Nephron (organoid): ENCODE results near the gene C8G.

Source experiments
- H3K27ac Mint-ChIP-seq, 3 experiments: 2 replicates each; pipeline ENCODE4 v1.8.0; 2020; ENCODE audit warnings: mixed read lengths in 3 of 3, mild to moderate bottlenecking in 2 of 3, moderate library complexity in 1 of 3
- H3K27me3 Mint-ChIP-seq: 2 replicates; pipeline ENCODE4 v1.8.0; 2021; ENCODE audit warnings: low read depth, mild to moderate bottlenecking, moderate library complexity, mixed read lengths
- H3K36me3 Mint-ChIP-seq: 2 replicates; pipeline ENCODE4 v1.8.0; 2020; ENCODE audit warnings: low read depth, mixed read lengths
- H3K4me1 Mint-ChIP-seq: 2 replicates; pipeline ENCODE4 v1.8.0; 2020; ENCODE audit warnings: mixed read lengths
- H3K4me3 Mint-ChIP-seq, 3 experiments: 2 replicates each; pipeline ENCODE4 v1.8.0; 2020; ENCODE audit warnings: mild to moderate bottlenecking in 3 of 3, mixed read lengths in 3 of 3, moderate library complexity in 2 of 3
- H3K9me3 Mint-ChIP-seq: 2 replicates; pipeline ENCODE4 v1.8.0; 2020; ENCODE audit warnings: mixed read lengths
- TF ChIP-seq, protein P1 (sequence below), 3 experiments: fragments of 200-600 bp; sonication (generic); IDR thresholded peaks; one replicate each; pipeline ENCODE4 v1.5.0; 2021; ENCODE audit warnings: antibody characterized with exemption in 3 of 3; ENCODE audit not compliant: unreplicated experiment in 3 of 3

Gene C8G

DNA sequence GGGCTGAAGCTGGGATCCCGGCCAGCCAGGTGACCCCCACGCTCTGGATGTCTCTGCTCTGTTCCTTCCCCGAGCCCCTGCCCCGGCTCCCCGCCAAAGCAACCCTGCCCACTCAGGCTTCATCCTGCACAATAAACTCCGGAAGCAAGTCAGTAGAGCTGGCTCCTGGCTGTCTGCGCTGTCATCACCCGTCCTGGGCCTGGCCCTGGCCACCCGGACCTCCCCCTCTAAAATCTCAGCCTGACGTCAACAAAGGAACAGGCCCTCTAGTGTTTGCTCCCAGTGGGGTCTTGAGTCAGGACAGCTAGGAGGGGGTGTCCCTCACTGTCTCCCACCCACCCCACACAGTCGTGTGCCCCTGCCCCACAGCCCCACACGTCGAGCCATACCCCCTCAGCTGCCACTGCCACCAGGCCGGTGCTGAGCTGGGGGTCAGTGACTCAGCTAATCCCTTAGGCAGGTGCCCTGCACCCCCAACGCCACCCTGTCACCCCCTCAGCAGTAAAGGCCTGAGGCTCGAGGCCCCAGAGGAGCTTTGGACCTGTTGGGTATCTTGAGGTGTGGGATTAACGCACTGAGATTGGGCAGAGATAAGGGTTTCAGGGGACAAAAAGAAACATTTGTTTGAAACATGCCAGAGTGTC, 36.7 kb downstream of the C8G start:
- TF ChIP-seq, protein P1, sequence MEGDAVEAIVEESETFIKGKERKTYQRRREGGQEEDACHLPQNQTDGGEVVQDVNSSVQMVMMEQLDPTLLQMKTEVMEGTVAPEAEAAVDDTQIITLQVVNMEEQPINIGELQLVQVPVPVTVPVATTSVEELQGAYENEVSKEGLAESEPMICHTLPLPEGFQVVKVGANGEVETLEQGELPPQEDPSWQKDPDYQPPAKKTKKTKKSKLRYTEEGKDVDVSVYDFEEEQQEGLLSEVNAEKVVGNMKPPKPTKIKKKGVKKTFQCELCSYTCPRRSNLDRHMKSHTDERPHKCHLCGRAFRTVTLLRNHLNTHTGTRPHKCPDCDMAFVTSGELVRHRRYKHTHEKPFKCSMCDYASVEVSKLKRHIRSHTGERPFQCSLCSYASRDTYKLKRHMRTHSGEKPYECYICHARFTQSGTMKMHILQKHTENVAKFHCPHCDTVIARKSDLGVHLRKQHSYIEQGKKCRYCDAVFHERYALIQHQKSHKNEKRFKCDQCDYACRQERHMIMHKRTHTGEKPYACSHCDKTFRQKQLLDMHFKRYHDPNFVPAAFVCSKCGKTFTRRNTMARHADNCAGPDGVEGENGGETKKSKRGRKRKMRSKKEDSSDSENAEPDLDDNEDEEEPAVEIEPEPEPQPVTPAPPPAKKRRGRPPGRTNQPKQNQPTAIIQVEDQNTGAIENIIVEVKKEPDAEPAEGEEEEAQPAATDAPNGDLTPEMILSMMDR (IDR thresholded peaks at IDR 0.05; ENCODE audit: unreplicated experiment in 3 of 3): no peak

DNA sequence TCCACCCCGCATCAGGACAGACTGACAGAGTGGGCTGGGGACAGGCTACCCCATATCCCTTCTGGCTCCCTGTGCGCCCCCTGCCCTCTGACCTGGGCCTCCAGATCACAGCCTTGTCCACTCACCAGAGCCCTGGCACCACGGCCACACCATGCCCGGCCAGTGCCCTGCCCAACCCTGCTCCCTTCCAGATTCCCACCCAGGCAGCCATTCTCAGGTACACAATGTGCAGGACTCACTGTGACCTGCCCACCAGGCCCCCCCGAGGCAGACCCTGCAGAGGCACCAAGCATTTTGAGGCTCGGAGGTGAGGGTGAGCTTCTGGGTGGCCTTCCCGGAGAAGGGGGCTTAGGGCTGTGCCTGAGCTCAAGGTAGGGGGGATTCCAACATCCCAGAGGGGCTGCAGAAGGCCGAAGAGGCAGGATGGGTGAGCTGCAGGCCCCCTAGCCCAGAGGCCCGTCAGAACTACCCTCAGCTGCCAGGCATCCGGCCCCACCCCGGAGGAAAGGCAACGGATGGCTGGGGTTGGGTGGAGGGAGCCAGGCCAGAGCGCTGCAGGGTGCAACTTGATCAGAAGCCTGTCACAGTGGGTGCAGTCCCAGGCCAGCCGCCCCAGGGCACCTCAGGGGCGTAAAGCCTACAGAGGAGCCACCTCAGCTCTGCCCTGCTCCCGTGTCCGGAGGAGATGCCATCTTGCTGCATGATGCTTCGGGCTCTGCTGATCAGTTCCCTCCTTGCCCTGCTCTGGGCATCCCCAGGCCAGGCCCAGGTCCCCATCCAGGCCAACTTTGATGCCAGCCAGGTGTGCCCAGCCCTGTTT, 37.4 kb downstream of the C8G start, which contains the start of gene LCNL1:
Gene LCNL1, plus strand, starts transcription at position 762 of the 820 bp plus-strand sequence. CDS start 594 bp downstream, outside the sequence.
- no peaks in the 10 kb centered on the region for H3K9me3 Mint-ChIP-seq
- TF ChIP-seq, protein P1 (IDR thresholded peaks at IDR 0.05; ENCODE audit: unreplicated experiment in 3 of 3): no peak
- H3K4me3 Mint-ChIP-seq: peak within 1 kb of the TSS in 1 of 3 experiments; percentile 2
- H3K36me3 Mint-ChIP-seq: no peaks in the 10 kb centered on the region
- peaks cover 4% of the 10 kb centered on the region for H3K4me1 Mint-ChIP-seq
- H3K27ac Mint-ChIP-seq: peak within 1 kb of the TSS in 1 of 3 experiments; percentile 13
- peaks cover 5% of the 10 kb centered on the region for H3K27me3 Mint-ChIP-seq

More for the DNA sequence above, 36.7 kb downstream of the C8G start:
- H3K27ac Mint-ChIP-seq: no peak overlapping the region
- H3K4me1 Mint-ChIP-seq: peaks cover 4% of the 10 kb centered on the region
- H3K4me3 Mint-ChIP-seq: no peak overlapping the region
- no peaks in the 10 kb centered on the region for H3K9me3 Mint-ChIP-seq
- no peaks in the 10 kb centered on the region for H3K36me3 Mint-ChIP-seq
- H3K27me3 Mint-ChIP-seq: peaks cover 5% of the 10 kb centered on the region

DNA sequence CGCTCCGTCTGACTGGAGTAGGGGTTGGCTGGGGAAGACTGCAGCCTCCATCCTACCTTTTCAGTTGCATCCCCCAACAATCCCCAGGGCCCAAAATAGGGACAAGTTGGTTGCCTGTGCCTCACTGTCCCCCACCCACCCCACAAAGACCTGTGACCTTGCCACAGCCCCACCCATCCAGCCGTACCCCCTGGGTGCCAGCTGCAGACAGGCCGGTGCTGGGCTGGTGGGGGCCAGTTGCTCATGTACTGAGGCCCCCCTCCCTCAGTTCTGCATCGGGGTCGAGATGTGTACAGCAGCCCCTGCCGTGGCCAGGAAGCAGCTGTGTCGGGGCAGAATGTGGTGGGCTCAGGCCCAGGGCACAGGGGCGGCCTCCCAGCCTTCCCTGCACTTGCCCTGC, 38.1 kb downstream of the C8G start:
- H3K36me3 Mint-ChIP-seq: no peaks in the 10 kb centered on the region
- H3K4me1 Mint-ChIP-seq: peaks cover 8% of the 10 kb centered on the region
- peaks cover 5% of the 10 kb centered on the region for H3K27me3 Mint-ChIP-seq
- no peak overlapping the region for H3K4me3 Mint-ChIP-seq
- H3K9me3 Mint-ChIP-seq: no peaks in the 10 kb centered on the region
- H3K27ac Mint-ChIP-seq: no peak overlapping the region
- TF ChIP-seq, protein P1 (IDR thresholded peaks at IDR 0.05; ENCODE audit: unreplicated experiment in 3 of 3): no peak

DNA sequence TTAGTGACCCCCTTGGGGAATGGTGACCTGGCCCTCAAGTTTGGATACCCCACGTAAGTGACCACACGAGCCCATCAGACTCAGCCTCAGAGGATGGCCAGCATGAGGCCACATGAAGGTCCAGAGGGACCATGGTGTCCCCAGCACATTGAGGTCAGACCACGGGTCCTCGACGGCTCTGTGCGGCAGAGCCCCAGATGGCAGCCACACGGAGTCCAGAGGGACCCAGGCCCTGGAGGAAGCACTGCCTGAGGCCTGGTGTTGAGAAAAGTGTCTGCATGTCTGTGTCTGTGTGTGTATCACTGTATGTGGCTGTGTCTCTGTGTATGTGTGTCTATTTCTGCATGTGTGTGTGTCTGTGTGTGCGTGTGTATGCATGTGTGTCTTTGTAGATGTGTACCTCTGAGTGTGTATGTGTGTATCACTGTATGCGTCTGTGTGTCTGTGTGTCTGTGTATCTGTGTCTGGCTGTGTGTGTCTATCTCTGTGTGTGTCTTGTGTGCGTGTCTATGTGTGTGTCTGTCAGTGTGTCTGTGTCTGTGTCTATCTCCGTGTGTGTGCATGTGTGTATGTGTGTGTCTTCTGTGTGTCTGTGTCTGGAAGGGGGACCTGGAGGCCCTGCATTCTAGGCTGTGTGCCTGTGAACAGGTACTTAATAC, 38.7 kb downstream of the C8G start:
- TF ChIP-seq, protein P1 (IDR thresholded peaks at IDR 0.05; ENCODE audit: unreplicated experiment in 3 of 3): no peak

DNA sequence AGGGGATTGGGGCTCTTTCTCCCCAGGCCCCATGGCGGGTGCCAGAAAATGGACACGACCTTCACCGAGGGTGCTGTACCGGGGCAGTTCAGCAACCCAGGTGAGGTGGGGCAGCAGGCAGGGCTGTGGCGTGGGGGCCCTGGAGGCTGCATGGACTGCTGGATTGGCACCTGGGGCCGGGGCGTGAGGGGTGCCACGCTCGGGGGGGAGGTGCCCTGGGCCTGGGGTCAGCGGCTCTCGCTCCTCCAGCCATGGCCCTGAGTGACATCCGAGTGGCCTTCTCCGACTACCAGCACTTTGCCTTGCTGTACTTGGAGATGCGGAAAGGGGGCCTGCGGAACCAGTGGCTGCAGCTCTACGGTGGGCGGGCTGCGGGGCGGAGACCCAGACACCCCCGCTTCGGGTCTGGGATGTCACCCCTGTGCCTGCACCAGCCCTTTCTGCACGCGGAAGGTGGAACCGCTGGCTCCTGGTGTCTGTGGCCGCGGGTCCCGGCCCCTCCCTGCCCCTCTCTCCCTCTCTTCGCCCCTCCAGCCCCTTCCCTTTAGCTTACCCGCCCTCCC, 39.5 kb downstream of the C8G start:
- H3K27ac Mint-ChIP-seq: no peak overlapping the region
- no peaks in the 10 kb centered on the region for H3K9me3 Mint-ChIP-seq
- TF ChIP-seq, protein P1 (IDR thresholded peaks at IDR 0.05; ENCODE audit: unreplicated experiment in 3 of 3): no peak
- no peak overlapping the region for H3K4me3 Mint-ChIP-seq
- H3K4me1 Mint-ChIP-seq: peaks cover 8% of the 10 kb centered on the region
- H3K36me3 Mint-ChIP-seq: no peaks in the 10 kb centered on the region
- peaks cover 12% of the 10 kb centered on the region for H3K27me3 Mint-ChIP-seq

More for the DNA sequence above, 38.7 kb downstream of the C8G start:
- Mint-ChIP-seq H3K27ac (peak overlapping the region in 1 of 3 experiments; percentile 13), H3K36me3 (no peaks in the 10 kb centered on the region), H3K4me3 (peak overlapping the region in 2 of 3 experiments; percentile 2 to 6), H3K9me3 (no peaks in the 10 kb centered on the region), H3K4me1 (peaks cover 8% of the 10 kb centered on the region), H3K27me3 (peaks cover 6% of the 10 kb centered on the region)
